HG03025 (cell line): ENCODE results near the gene OXLD1.

ENCODE experiments used
- ATAC-seq: cut with Tn5 transposase; IDR thresholded peaks from one replicate; pipeline ENCODE4 v1.9.1; 2021; ENCODE audit warnings: mild to moderate bottlenecking, moderate library complexity; ENCODE audit not compliant: unreplicated experiment, low FRiP score

Gene OXLD1

DNA sequence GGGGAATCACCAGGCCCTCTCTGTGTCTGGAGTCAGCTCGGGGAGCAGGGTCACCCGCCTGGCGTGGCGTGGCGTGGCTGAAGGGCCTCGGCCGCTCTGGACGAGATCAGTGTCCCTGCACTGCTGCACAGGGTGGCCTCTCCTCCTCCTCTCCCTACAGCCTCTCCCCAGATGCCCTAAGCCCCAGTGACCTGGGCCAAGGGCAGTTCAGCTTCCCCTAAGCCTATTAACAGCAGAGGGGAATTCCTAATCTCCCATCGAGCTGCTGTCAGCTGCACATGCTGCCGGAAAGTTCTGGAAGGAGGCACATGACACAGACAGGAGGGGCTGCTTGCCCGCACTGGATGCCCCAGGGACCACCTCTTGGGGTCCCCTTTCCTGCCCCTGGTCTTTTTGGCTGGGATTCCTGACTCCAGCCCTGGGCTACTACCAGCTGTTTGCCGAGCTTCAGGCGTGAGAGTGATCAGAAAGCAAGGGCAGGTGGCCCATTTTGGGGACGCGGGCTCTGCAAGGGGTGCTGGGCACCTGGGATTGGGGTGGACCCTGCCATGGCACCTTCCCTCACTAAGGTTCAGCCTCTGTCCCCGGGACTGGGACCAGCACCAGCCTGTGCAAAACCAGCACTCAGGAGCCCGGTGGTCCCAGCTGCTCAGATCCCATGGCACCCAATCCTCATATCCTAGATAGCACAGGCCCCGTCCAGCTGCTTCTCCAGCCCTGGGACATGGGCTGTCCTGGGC lies 10.9 kb downstream of the OXLD1 start:
- no peak for ATAC-seq

DNA sequence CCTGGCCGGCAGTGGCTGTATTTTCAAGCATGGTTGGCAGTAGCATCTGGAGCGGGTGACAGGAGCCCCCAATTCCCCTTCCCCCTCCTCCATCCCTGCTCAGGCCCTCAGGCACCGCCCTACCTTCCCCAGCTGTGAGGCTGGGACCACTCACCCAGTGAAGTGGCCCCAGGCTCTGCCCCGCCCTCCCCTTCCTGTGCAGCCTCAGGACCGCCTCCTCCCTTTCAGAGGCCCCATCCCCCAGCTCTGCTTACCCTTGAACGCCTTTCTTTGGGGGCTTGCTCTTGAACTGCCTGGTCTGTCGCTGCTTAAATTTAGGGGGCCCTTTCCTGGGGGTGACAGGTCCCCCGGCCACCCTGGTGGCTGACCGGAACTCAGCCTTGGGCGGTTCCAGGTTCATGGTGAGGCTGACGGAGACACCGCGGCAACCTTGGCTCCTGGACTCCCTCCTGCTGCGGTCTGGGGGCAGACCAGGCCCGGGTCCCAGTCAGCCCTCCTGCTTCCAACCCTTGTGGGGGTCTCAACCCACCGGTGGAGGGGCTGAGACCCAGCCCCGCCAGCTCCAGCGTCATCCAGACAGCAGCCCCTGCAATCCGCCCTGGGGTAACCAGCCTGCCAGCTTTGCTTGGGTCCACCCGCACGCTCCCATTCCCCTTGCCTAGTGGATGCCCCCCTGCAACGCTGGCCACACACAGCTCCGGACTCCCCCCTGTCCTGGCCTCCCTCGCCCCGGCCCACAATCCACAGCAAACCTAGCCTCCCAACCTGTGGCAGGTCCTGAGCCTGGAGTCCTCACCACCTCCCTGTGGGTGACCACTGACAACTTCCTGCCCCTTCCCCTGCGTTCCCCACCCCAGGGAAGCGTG lies 13.3 kb downstream of the OXLD1 start:
- ATAC-seq: no peak

- ATAC-seq: no peak
Observed at GRCh38 chr17:81651692-81652091, 14.7 kb downstream of the OXLD1 start.

DNA sequence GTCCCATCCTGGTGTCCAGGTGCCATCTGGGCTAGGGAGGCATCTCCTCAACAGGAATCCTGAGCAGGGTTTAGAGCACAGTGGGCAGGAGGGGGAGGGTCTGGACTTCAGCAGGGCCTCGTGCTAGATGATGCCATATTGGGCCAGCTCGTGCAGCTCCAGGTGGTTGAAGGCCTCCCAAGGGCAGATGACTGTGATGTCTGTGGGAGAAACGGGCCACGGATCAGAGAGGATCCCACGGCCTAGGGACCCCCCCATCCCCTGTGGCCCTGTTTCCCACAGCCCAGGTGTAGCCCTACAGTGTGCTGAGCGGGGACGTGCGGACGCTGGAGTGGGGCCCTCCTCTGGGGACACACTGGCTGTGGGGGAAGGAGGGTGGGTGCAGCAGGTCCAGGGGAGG lies 15.5 kb downstream of the OXLD1 start:
- ATAC-seq: no peak

DNA sequence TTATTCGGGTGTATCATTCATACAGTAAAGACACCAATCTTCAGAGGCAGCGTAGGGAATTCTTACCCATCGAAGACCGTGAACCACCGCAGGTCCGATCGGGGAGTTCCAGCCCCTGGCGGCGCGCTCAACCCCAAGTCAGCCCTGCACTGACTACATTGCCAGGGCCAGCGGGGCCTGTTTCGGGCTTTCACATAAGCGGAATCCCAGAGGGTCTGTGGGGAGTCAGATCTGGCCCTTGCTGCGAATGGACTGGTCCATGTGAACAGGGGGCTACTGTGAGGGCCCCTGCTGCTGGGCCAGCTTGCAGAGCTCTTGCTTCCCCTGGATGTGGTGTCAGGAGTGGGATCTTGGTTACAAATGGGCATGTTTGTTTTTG lies 17.7 kb downstream of the OXLD1 start:
- no peak for ATAC-seq

DNA sequence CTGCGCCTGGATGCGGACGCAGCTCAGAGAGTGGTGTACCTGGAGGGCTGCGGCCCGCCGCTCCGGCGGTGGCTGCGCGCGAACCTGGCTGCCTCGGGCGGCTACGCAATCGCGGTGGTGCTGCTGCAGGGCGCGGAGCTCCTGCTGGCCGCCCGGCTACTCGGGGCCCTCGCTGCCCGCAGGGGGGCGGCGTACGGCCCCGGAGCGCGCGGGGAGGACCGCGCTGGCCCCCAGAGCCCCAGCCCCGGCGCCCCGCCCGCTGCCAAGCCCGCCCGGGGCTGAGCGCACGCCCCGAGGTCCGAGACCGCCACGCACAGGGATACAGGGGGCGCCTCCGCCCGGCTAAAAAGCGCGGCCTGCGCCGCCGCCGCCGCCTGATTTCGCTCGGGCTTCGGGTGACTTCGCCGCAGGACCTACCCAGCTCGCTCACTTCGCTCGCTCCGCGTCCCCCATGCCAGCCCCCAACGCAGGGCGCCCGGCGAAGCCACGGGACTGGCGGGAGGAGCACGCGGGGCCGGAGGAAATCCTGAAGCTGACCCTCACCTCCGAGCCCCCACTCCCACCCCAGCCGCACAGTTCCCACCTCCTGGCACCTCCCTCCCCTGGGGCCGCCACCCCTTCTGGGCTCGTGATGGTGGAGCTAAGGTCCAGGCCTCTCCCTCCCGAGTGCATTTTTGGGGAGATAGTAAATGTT lies 18.2 kb downstream of the OXLD1 start:
- ATAC-seq: no peak

DNA sequence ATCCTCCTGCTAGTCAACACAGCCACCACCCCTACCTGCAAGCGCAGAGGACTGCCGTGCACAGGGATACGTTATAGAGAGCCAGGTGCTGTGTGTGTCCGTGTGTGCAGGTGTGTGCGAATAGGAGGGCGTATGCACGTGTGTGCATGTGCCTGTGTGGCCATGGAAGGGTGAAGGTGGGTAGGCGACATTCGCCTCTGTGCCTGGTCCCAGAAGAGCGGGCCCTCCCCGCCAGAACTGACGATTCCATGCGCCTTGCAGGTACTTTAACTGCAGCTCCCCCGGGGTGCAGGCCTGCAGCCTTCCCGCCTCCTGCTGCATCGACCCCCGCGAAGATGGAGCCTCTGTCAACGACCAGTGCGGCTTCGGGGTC lies 18.8 kb downstream of the OXLD1 start:
- ATAC-seq: no peak

- ATAC-seq: no peak
Observed at GRCh38 chr17:81646869-81647600, 19.4 kb downstream of the OXLD1 start.

DNA sequence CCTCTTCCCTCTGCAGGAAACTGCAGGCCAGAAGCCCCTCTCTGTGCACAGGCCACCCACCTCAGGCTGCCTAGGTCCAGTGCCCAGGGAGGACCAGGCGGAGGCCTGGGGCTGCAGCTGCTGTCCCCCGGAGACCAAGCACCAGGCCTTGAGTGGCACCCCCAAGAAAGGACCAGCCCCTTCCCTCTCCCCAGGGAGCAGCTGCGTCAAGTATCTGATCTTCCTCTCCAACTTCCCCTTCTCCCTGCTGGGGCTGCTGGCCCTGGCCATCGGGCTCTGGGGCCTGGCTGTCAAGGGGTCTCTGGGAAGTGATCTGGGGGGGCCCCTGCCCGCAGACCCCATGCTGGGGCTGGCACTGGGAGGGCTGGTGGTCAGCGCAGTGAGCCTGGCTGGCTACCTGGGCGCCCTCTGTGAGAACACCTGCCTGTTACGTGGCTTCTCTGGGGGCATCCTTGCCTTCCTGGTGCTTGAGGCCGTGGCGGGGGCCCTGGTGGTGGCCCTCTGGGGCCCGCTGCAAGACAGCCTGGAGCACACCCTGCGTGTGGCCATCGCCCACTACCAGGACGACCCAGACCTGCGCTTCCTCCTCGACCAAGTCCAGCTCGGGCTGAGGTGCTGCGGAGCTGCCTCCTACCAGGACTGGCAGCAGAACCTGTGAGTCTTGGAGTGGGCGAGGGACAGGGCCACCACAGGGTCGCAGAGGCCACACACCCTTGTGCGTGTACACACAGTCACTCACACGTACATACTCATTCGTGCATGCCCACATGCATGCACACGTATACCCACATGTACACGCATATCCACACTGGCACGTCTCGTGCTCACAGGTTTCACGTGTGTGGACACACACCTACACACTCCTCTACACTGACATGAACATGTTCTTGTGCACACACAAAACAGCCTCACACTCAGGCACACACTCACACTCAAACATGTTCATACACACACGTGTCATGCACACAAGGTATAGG lies 21.1 kb downstream of the OXLD1 start:
- ATAC-seq: no peak

DNA sequence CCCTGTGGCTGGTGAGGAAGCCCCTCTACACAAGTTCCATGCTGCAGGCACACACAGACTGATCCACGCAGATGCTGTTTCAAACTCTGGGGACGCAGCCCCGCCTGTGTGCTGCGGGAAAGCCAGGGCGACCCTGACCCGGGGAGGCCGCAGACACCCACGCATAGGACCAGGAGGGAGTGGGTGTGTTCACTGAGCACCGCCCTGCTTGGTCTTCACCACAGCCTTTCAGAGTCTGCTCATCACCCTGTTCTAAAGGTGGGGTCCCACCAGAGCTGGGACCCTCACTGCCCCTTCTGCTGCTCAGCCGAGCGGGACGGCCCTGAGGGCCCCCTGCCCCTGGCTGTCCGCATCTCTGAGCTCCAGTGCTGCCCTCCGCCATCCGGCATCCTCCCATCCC lies 21.9 kb downstream of the OXLD1 start:
- ATAC-seq: no peak

DNA sequence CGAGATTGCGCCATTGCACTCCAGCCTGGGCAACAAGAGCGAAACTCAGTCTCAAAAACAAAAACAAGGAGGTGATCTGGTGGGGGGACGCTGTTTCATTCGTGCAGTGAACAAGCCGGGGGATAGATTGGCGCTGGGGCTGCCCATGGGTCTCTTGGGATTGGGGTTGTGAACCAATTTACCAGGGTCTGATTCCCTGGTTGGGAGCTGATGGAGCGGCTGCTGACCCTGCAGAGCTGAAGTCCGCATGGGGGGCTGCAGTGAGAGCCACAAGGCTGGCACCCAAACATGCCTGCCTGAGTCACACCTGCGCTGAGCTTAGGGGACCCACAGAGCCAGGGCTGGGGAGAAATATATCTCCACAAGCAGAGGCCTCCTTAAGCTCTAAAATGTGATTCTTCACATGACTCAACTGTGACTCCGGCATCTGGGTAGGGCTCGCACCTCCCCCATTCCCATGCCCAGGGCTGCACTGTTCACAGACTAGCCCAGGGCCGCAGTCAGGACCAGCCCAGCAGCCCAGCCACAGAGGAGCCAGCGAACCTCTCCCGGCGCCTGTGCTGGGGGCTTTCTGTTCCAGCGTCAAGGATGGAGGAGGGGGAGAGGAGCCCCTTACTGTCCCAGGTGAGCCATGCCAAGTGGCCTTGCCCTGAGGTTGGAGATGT lies 24.4 kb downstream of the OXLD1 start:
- no peak for ATAC-seq

- ATAC-seq: no peak
Observed at GRCh38 chr17:81640011-81640410, 26.4 kb downstream of the OXLD1 start.

DNA sequence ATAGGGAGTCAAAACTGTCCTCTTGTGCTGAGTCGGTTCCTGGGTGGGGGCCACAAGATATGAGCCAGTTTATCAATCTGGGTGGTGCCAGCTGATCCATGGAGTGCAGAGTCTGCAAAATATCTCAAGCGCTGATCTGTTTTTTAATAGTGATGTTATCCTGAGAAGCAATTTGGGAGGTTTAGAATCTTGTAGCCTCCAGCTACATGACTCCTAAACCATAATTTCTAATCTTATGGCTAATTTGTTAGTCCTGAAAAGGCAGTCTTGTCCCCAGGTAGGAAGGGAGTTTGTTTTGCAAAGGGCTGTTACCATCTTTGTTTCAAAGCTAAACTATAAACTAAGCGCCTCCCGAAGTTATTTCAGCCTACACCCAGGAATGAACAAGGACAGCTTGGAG lies 27.7 kb downstream of the OXLD1 start:
- no peak for ATAC-seq

DNA sequence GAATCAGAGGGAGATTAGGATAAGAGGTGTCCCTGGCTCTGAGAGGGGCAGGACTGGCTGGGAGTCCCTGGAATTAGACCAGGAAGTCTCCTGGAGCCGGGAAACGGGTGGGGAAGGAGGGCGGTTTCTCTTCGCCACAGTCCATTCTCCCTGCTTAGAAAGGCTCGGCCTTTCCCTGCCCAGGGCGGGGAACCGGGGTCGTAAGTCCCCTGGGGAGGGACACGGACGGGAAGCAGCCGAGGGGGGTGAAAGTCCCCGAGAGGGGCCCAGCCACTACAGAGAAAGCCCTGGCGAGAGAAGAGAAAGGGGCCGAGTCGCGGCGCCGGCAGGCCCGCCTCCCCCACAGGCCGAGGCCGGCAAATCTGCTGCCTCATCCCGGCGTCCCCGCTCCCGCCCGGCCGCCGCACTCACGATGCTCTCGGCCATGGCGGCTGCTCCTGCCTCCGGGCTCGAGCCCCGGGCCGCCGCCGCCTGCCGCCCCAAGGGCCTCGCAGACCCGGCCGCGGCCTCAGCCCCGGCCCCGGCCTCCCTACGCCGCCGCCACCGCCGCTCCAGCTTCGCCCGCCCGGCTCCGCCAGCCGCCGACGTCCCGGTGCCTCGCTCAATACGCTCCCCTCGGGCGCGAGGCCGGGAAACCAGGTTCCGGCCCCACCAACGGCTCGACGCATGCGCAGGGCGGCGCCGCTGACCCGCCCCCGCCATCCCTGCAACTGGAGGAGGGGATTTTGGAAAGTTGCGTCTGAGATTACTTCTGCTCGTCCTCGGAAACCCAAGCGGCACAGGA lies 29.7 kb downstream of the OXLD1 start, which contains the start of the genes NPLOC4 and TSPAN10:
Gene NPLOC4, minus strand, starts transcription at position 608 of the 784 bp plus-strand sequence. Its CDS starts 182 bp downstream, at position 426.
Gene TSPAN10, plus strand, starts transcription at position 692 of the 784 bp plus-strand sequence. CDS start 5,217 bp downstream, outside the sequence.
- peak; percentile 73 for ATAC-seq

- no peak for ATAC-seq
Observed at GRCh38 chr17:81635973-81636504, 30.4 kb downstream of the OXLD1 start.

GRCh38 chr17:81635431-81635830 lies 31.0 kb downstream of the OXLD1 start:
- ATAC-seq: no peak

DNA sequence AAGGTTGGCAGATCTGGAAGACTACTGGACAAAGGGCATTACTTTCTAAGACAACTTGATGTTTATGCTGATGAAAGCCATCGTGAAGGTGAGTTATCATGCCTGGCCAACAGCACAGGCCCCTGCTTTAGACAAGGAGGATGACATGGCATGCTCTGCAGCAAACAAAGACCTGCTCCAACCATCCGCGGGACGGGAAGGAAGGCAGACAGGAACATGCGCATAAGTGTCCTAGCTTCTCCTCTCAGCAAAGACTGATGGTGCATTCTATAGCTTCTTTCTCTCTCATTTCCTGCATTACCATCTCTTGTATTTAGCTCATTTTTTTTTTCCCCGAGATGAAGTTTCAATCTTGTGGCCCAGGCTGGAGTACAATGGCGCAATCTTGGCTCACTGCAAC lies 34.9 kb downstream of the OXLD1 start:
- ATAC-seq: no peak

GRCh38 chr17:81630274-81630673 lies 36.1 kb downstream of the OXLD1 start:
- ATAC-seq: no peak
